NCI-H128 (cell line): ENCODE results near the gene WNT9A.

Source experiments
- DNase-seq: peaks from one replicate; lab custom pipeline; 2025; ENCODE audit not compliant: unreplicated experiment; lab: John Stamatoyannopoulos, UW

WNT9A gene

GRCh38 chr1:227954163-227954850, 6.6 kb upstream of the WNT9A start:
- DNase-seq = no peak

DNA sequence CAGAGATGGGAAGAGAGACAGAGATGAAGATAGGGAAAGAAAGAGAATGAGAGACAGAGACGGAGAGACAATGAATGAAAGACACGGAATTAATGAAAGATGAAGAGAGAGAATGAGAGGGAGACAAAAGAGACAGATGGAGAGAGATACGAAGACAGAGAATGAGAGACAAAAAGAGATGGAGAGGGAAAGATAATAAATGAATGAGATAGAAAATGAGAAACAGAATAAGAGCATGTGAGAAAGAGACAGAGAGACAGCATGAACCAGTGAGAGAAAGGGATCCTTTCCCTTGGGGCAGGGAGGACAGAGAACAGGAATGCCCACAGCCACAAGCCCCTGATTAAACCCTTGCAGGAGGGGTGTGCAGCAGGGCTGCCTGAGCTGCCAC, 5.3 kb upstream of the WNT9A start:
- DNase-seq = no peak

DNA sequence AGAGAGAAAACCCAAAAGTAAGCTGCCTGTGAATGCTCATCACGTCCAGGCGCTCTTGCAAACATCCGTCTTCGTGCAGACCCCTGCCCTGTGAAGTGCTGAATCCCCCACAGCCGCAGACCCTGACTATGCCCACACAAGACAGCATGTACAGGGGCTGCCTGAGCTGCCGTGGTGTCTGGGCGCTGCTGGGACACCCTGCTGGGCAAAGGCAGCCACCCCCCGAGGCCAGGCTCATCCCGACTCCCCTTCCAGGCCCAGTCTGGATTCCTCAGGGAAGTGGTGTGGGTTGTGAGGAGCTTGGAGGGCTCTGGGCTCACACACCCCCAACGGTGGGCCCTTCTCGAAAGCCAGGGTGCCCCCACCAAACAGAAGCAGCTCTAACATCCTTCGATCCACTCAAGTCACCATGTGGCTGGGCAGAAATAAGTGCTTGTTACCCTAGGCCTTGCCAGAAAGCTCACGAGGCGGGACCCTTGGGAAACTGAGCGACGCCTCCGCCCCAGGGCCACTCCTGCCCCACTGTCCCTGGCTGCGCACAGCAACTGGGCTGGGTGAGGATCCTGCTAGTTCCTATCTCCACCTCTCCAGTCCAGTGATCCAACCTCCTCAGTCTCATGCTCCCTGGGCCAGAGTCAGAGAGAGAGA, 4.8 kb upstream of the WNT9A start:
- DNase-seq = no peak

GRCh38 chr1:227951624-227952373, 4.1 kb upstream of the WNT9A start:
- DNase-seq = no peak

DNA sequence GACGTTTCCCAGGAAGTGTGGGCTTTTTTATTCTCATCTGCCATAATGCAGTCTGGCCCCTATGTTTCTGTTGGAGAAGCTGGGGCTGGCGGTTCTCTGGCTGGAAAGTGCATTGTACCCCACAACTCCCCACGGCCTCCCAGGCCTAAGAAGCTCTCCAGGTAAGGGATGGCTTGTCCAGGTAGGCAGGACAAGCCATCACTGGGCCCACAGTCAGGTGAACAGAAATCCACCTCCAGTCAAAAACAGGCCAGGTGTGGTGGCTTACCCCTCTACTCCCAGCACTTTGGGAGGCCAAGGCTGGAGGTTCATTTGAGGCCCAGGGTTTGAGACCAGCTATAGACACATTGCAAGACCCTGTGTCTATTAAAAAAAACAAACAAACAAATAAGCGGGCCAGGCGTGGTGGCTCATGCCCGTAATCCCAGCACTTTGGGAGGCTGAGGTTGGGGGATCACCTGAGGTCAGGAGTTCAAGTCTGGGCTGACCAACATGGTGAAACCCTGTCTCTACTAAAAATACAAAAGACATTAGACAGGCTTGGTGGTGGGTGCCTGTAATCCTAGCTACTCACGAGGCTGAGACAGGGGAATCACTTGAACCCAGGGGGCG, 3.1 kb upstream of the WNT9A start:
- no peak for DNase-seq

GRCh38 chr1:227949954-227950734, 2.4 kb upstream of the WNT9A start:
- DNase-seq = no peak

- no peak for DNase-seq
Measured at GRCh38 chr1:227949341-227949921, 1.7 kb upstream of the WNT9A start.

DNA sequence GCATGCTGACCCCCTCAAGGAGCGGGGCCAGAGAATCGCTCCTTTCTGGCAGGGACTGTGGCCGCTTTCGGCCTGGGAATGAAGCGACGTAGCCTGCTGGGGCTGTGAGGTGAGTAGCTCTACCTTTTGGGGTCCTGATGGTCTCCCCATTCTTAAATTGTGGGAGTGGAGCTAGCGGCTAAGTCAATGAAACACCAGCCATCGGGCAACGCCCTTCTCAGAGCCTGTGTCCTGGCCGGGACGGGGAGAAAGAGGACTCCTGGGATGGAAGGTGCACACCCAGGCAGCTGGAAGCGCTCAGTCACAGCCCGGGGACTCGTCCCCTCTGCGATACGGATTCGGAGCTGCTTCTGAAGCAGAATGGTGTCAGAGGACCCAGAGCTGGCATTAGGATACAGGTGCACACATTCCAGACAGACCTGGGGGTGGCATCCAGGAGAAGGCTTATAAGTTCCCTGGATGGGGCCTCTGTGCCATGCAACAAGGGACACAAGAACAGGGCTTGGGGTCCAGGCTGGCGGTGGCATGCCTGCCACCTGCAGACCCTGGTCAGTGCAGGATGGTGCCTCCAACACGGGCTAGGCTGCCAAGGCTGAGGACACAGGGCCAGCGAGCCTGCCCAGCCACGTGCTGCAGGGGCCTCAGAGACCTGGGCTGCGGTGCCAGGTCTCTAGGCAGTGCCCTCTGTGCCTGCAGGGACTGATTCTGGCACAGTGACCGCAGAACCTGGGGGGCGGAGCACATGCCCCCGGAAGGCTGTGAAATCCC, 945 bp upstream of the WNT9A start:
- no peak for DNase-seq

- DNase-seq = no peak
Measured at GRCh38 chr1:227947386-227947675, 401 bp downstream of the WNT9A start.

GRCh38 chr1:227946624-227947385, 927 bp downstream of the WNT9A start:
- DNase-seq = peak; percentile 40

- DNase-seq = no peak
Measured at GRCh38 chr1:227945891-227946623, 1.7 kb downstream of the WNT9A start.

- DNase-seq = peak; percentile 74
Measured at GRCh38 chr1:227944931-227945890, 2.5 kb downstream of the WNT9A start.

- DNase-seq = no peak
Measured at GRCh38 chr1:227944090-227944930, 3.4 kb downstream of the WNT9A start.

- no peak for DNase-seq
Measured at GRCh38 chr1:227943381-227944089, 4.2 kb downstream of the WNT9A start.

DNA sequence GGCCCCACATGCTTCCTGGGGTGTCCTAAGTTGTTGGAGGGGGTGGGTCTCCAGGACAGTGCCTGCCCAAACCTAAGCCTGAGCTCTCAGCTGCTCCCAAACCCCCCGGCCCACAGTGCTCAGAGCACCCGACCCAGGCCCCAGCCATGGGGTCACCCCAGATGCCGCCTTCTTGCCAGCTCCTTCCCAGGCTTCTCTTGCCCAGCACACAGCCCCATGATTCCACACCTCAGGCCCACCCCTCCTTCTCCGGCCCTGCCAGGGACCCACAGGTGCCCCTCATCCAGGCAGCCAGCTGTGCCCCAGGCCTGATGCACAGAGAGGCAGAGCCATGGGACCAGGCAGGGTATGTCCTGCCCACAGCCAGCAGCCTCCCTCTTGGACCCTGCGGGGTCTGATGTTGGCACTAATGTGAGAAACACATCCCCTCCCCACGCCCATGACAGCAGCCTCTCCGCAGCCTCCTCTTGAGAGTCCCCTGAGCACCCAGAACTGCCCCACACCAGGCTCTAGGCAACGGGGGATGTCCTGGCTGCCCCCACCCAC, 4.9 kb downstream of the WNT9A start:
- DNase-seq = no peak
